Glomerular endothelial cell (primary cell): Measurements from ENCODE around the gene SMC1A. TPM values are rescaled to one million over a fixed set of nuclear protein-coding genes. Genes with fewer than 3 reads are reported as not detected.

Experiments used
- DNase-seq: peaks from one replicate; pipeline ENCODE4 v3.0.0-alpha.2; 2011; ENCODE audit warnings: low read depth, low spot score; ENCODE audit errors: extremely low read depth
- total RNA-seq: library from RNA; depleted of rRNA; stranded (reverse); fragments of >200 nt; gene quantifications from 2 replicates; pipeline ENCODE4 v1.2.3, GENCODE V29; 2015

SMC1A gene
- total RNA-seq, 1 donor from 2014 or later = 36.1 TPM

- no peak for DNase-seq
Measured at GRCh38 chrX:53354669-53355068, 67.8 kb downstream of the SMC1A start.

GRCh38 chrX:53347948-53348347 lies 74.5 kb downstream of the SMC1A start:
- DNase-seq = no peak

GRCh38 chrX:53340852-53341645 lies 81.4 kb downstream of the SMC1A start:
- no peak for DNase-seq

GRCh38 chrX:53337101-53337500 lies 85.4 kb downstream of the SMC1A start:
- DNase-seq = no peak

GRCh38 chrX:53333853-53334252 lies 88.6 kb downstream of the SMC1A start:
- no peak for DNase-seq

- DNase-seq = no peak
Measured at GRCh38 chrX:53332204-53332603, 90.2 kb downstream of the SMC1A start.

- no peak for DNase-seq
Measured at GRCh38 chrX:53330331-53330730, 92.1 kb downstream of the SMC1A start.

GRCh38 chrX:53324803-53325202 lies 97.7 kb downstream of the SMC1A start:
- no peak for DNase-seq

Other genes with a start within 250 kb of the SMC1A start
- 84.3 and 116 TPM in 2 replicates for gene KDM5C, start 197.4 kb downstream of the SMC1A start, total RNA-seq
- 10.8 and 16.6 TPM in 2 replicates for gene IQSEC2, start 141.1 kb downstream of the SMC1A start, total RNA-seq
- 2.3 TPM in 1 of 2 replicates, not detected in the other for gene RIBC1, start 219 bp upstream of the SMC1A start, total RNA-seq
- gene HSD17B10, start 11.7 kb upstream of the SMC1A start, total RNA-seq = 57.0 and 57.5 TPM in 2 replicates